Mesodermal cell (in vitro differentiated cells): Measurements from ENCODE around the gene FER.

Experiments
- H3K27ac ChIP-seq: 2 replicates; pipeline ENCODE4 v1.7.0; 2013; ENCODE audit warnings: mild to moderate bottlenecking, low read depth, low read length, moderate library complexity; ENCODE audit not compliant: severe bottlenecking
- H3K36me3 ChIP-seq: 2 replicates; pipeline ENCODE4 v1.7.1; 2013; ENCODE audit warnings: mild to moderate bottlenecking, low read length, moderate library complexity; ENCODE audit not compliant: control insufficient read depth, insufficient read depth
- H3K4me1 ChIP-seq: one replicate; pipeline ENCODE4 v1.7.1; 2013; ENCODE audit warnings: mild to moderate bottlenecking, low read length; ENCODE audit not compliant: insufficient read depth, control insufficient read depth, poor library complexity, severe bottlenecking
- H3K4me3 ChIP-seq: 2 replicates; pipeline ENCODE4 v1.7.0; 2013; ENCODE audit warnings: low read length, control low read depth, mild to moderate bottlenecking; ENCODE audit not compliant: insufficient read depth, poor library complexity, severe bottlenecking; ENCODE audit errors: extremely low read depth
- H3K9me3 ChIP-seq: 2 replicates; pipeline ENCODE4 v1.7.1; 2013; ENCODE audit warnings: mild to moderate bottlenecking, low read length, moderate library complexity; ENCODE audit not compliant: control insufficient read depth
- WGBS, 2 experiments: methylation state at CpG; one replicate each; pipeline ENCODE4 v1.1.5; 2013; ENCODE audit warnings: missing lambda C conversion rate in 2 of 2; ENCODE audit not compliant: insufficient coverage in 2 of 2; 5-methylcytosine and 5-hydroxymethylcytosine counted together

The FER gene

GRCh38 chr5:109060378-109061025, 312.8 kb downstream of the FER start:
- 79 to 91% methylated on average over 3 to 4 of the region's 7 CpGs for WGBS, 2 experiments
- Histone ChIP-seq H3K36me3 (no peaks in the 10 kb centered on the region), H3K4me1 (no peaks in the 10 kb centered on the region), H3K9me3 (no peaks in the 10 kb centered on the region), H3K4me3 (no peak overlapping the region), H3K27ac (no peak overlapping the region)

- WGBS, 2 experiments: no CpG with 5 or more reads among the region's 1 CpG
- no peak overlapping the region for H3K27ac ChIP-seq
- H3K4me3 ChIP-seq: no peak overlapping the region
- H3K9me3 ChIP-seq: no peaks in the 10 kb centered on the region
- no peaks in the 10 kb centered on the region for H3K4me1 ChIP-seq
- no peaks in the 10 kb centered on the region for H3K36me3 ChIP-seq
Observed at GRCh38 chr5:109062664-109063063, 315.0 kb downstream of the FER start.

- Histone ChIP-seq H3K4me3 (no peak overlapping the region), H3K36me3 (no peaks in the 10 kb centered on the region), H3K4me1 (no peaks in the 10 kb centered on the region), H3K27ac (no peak overlapping the region), H3K9me3 (no peaks in the 10 kb centered on the region)
- 100% methylated on average over 1 of the region's 1 CpG; no CpG with 5 or more reads in 1 of the 2 experiments for WGBS, 2 experiments
Observed at GRCh38 chr5:109063223-109063622, 315.5 kb downstream of the FER start.

- H3K27ac ChIP-seq: no peak overlapping the region
- 92% methylated on average over 1 of the region's 2 CpGs; no CpG with 5 or more reads in 1 of the 2 experiments for WGBS, 2 experiments
- no peaks in the 10 kb centered on the region for H3K36me3 ChIP-seq
- H3K9me3 ChIP-seq: no peaks in the 10 kb centered on the region
- H3K4me1 ChIP-seq: no peaks in the 10 kb centered on the region
- H3K4me3 ChIP-seq: no peak overlapping the region
Observed at GRCh38 chr5:109076741-109077140, 329.0 kb downstream of the FER start.

- H3K36me3 ChIP-seq: no peaks in the 10 kb centered on the region
- no peaks in the 10 kb centered on the region for H3K9me3 ChIP-seq
- no peaks in the 10 kb centered on the region for H3K4me1 ChIP-seq
- no peak overlapping the region for H3K4me3 ChIP-seq
- H3K27ac ChIP-seq: no peak overlapping the region
Observed at GRCh38 chr5:109078448-109078847, 330.8 kb downstream of the FER start.

GRCh38 chr5:109080481-109080880, 332.8 kb downstream of the FER start:
- H3K27ac ChIP-seq: no peak overlapping the region
- H3K4me3 ChIP-seq: no peak overlapping the region
- WGBS, 2 experiments: 40 to 57% methylated on average over 1 of the region's 3 CpGs
- H3K36me3 ChIP-seq: no peaks in the 10 kb centered on the region
- H3K4me1 ChIP-seq: no peaks in the 10 kb centered on the region
- no peaks in the 10 kb centered on the region for H3K9me3 ChIP-seq

- Histone ChIP-seq H3K4me1 (no peaks in the 10 kb centered on the region), H3K27ac (no peak overlapping the region), H3K36me3 (no peaks in the 10 kb centered on the region), H3K4me3 (no peak overlapping the region), H3K9me3 (no peaks in the 10 kb centered on the region)
- no CpG with 5 or more reads among the region's 3 CpGs for WGBS, 2 experiments
Observed at GRCh38 chr5:109080896-109081295, 333.2 kb downstream of the FER start.

- no peaks in the 10 kb centered on the region for H3K36me3 ChIP-seq
- no peak overlapping the region for H3K4me3 ChIP-seq
- H3K9me3 ChIP-seq: no peaks in the 10 kb centered on the region
- H3K27ac ChIP-seq: no peak overlapping the region
- no CpG with 5 or more reads among the region's 1 CpG for WGBS, 2 experiments
- H3K4me1 ChIP-seq: no peaks in the 10 kb centered on the region
Observed at GRCh38 chr5:109083937-109084336, 336.2 kb downstream of the FER start.

- Histone ChIP-seq H3K4me3 (no peak overlapping the region), H3K27ac (no peak overlapping the region), H3K4me1 (no peaks in the 10 kb centered on the region), H3K36me3 (no peaks in the 10 kb centered on the region), H3K9me3 (no peaks in the 10 kb centered on the region)
Observed at GRCh38 chr5:109089191-109089590, 341.5 kb downstream of the FER start.

- H3K4me1 ChIP-seq: no peaks in the 10 kb centered on the region
- H3K27ac ChIP-seq: no peak overlapping the region
- no CpG with 5 or more reads among the region's 1 CpG for WGBS, 2 experiments
- H3K4me3 ChIP-seq: no peak overlapping the region
- no peaks in the 10 kb centered on the region for H3K36me3 ChIP-seq
- H3K9me3 ChIP-seq: no peaks in the 10 kb centered on the region
Observed at GRCh38 chr5:109099081-109099480, 351.4 kb downstream of the FER start.

- WGBS, 2 experiments: 92% methylated on average over 1 of the region's 2 CpGs; no CpG with 5 or more reads in 1 of the 2 experiments
- Histone ChIP-seq H3K27ac (no peak overlapping the region), H3K4me3 (no peak overlapping the region)
Observed at GRCh38 chr5:109100971-109101370, 353.3 kb downstream of the FER start.

More at GRCh38 chr5:109100971-109101370, 353.3 kb downstream of the FER start:
- no peaks in the 10 kb centered on the region for H3K9me3 ChIP-seq
- H3K4me1 ChIP-seq: peaks cover 7% of the 10 kb centered on the region
- no peaks in the 10 kb centered on the region for H3K36me3 ChIP-seq
